Neutrophil (primary cell): ENCODE data around the gene SLC5A2.

Experiments used
- H3K27ac ChIP-seq: fragments of 200-600 bp; sonication (generic); 2 replicates; pipeline ENCODE4 v1.5.1; 2016; ENCODE audit warnings: mild to moderate bottlenecking, moderate library complexity
- H3K27me3 ChIP-seq: fragments of 200-600 bp; sonication (generic); 2 replicates; pipeline ENCODE4 v1.6.0; 2016; ENCODE audit warnings: mild to moderate bottlenecking
- H3K36me3 ChIP-seq: fragments of 200-600 bp; sonication (generic); 2 replicates; pipeline ENCODE4 v1.5.1; 2017
- H3K4me1 ChIP-seq, 2 experiments: fragments of 200-600 bp in 1 of 2; sonication (generic) in 1 of 2; 1 replicate in 1 of 2; 2 replicates in 1 of 2; pipeline versions ENCODE4 v1.5.1 to v1.6.1; 2013 to 2016; ENCODE audit warnings: low read depth in 1 of 2, low read length in 1 of 2, mild to moderate bottlenecking in 1 of 2, moderate library complexity in 1 of 2; ENCODE audit not compliant: control insufficient read depth in 1 of 2, insufficient read depth in 1 of 2
- H3K4me3 ChIP-seq, 2 experiments: fragments of 200-600 bp in 1 of 2; sonication (generic) in 1 of 2; 1 replicate in 1 of 2; 2 replicates in 1 of 2; pipeline ENCODE4 v1.5.1; 2013 to 2016; ENCODE audit warnings: low read depth in 1 of 2, low read length in 1 of 2, mild to moderate bottlenecking in 1 of 2, moderate library complexity in 1 of 2
- H3K9me3 ChIP-seq: fragments of 200-600 bp; sonication (generic); 2 replicates; pipeline ENCODE4 v1.5.1; 2016
- CTCF ChIP-seq: fragments of 200-600 bp; sonication (generic); IDR thresholded peaks from 2 replicates; pipeline ENCODE4 v1.5.1; 2016; ENCODE audit warnings: antibody characterized with exemption

Gene SLC5A2

DNA sequence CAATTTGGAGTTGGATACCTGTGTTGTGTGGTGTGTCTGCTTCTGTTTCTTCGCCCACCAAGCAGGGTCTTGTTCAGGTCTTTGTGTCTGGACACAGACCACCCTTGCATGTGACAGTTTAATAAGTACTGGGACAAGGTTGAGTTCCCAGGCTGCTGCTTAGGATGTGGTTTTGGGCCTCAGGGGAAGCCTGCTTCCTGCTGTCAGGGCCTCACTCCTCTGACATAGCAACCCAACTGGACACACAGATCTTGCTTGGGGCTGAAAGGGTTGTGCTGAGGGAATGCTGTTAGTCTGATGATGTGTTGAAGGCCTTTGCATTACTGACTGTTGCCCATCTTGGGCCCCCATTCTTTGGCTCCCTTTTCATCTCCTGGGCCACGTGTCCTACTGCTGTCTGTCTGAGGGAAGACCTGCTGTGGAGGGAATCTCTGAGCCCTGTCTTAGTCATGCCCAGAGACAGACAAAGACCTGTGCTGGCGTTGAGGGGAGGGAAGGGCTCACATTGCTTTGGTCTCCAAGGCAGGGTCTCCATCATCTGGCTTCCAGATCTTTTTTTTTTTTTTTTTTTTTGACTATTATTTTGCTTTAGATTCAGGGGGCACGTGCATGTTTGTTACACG, 15.7 kb upstream of the SLC5A2 start:
- H3K4me1 ChIP-seq = peaks cover 11 to 15% of the 10 kb centered on the region in 2 experiments
- H3K27me3 ChIP-seq = peaks cover 16% of the 10 kb centered on the region
- no peak for TF ChIP-seq CTCF
- H3K27ac ChIP-seq = no peak overlapping the region
- peaks cover 14% of the 10 kb centered on the region for H3K36me3 ChIP-seq
- no peaks in the 10 kb centered on the region for H3K9me3 ChIP-seq
- H3K4me3 ChIP-seq = no peak overlapping the region

DNA sequence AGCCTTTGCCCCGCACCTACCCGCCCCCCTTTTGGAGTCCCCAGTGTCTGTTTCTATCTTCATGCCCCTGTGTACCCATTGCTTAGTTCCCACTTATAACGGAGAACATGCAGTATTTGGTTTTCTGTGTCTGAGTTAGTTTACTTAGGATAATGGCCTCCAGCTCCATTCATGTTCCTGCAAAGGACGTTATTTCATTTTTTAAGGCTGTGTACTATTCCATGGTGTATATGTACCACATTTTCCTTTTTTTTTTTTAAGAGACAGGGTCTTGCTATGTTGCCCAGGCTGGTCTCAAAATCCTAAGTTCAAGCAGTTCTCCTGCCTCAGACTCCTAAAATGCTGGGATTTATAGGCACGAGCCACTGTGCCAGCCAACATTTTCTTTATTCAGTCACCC, 15.1 kb upstream of the SLC5A2 start:
- H3K4me1 ChIP-seq = peaks cover 13 to 18% of the 10 kb centered on the region in 2 experiments
- no peak for TF ChIP-seq CTCF
- H3K27me3 ChIP-seq = peaks cover 22% of the 10 kb centered on the region
- no peak overlapping the region for H3K4me3 ChIP-seq
- H3K36me3 ChIP-seq = peaks cover 13% of the 10 kb centered on the region
- no peaks in the 10 kb centered on the region for H3K9me3 ChIP-seq
- no peak overlapping the region for H3K27ac ChIP-seq

DNA sequence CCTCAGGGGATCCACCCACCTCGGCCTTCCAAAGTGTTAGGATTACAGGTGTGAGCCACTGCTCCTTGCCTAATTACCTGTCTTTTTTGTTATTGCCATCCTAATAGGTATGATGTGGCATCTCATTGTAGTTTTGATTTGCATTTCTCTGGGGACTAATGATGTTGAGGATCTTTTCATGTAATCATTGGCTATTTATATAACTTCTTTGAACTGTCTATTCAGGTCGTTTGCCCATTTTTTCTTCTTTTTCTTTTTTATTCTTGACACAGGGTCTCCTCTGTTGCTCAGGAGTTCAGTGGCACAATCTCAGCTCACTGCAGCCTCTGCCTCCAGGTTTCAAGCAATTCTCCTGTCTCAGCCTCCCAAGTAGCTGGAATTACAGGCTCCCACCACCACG, 12.3 kb upstream of the SLC5A2 start:
- Histone ChIP-seq H3K27ac (no peak overlapping the region), H3K4me1 (peaks cover 13 to 18% of the 10 kb centered on the region in 2 experiments), H3K36me3 (no peaks in the 10 kb centered on the region), H3K4me3 (no peak overlapping the region), H3K9me3 (no peaks in the 10 kb centered on the region), H3K27me3 (peaks cover 50% of the 10 kb centered on the region)
- no peak for TF ChIP-seq CTCF

DNA sequence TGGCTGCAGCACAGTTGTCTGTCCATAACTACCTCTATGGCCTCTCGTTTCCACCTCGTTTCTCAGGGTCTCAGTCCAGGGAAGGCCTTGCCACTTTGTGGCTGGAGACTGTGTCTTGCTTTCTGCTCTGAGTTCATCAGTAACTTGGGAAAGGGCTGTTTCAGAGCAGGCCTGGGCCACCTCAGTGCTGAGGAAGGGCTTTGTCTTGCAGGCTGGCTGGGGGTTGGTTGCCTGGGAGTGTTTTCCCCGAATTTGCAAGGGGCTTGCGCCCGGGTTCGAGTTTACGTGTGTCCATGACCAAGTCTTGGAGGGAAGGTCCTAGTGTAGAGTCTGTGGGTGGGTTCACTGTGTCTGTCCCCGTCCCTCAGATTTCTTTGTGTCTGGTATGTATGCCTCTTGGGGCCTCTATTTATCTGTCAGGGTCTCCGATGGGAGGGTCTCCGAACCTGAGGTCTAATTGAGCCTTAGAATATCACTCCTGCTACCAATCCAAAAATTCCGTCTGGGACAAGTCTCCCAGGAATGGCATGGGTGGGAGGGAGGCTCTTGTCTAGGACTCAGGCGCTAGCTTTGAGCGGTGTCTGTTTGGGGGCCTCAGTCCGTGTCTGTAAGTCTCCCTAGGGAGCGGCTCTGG, 11.6 kb upstream of the SLC5A2 start:
- Histone ChIP-seq H3K4me3 (peak overlapping the region in 1 of 2 experiments; percentile 38), H3K27ac (no peak overlapping the region), H3K4me1 (peaks cover 19 to 24% of the 10 kb centered on the region in 2 experiments), H3K36me3 (no peaks in the 10 kb centered on the region), H3K9me3 (no peaks in the 10 kb centered on the region), H3K27me3 (peaks cover 57% of the 10 kb centered on the region)
- TF ChIP-seq CTCF = no peak

- Histone ChIP-seq H3K9me3 (no peaks in the 10 kb centered on the region), H3K4me1 (peaks cover 23 to 27% of the 10 kb centered on the region in 2 experiments), H3K4me3 (peak within 1 kb of the TSS in 1 of 2 experiments; percentile 38), H3K27me3 (peaks cover 64% of the 10 kb centered on the region), H3K27ac (no peak within 1 kb of the TSS), H3K36me3 (no peaks in the 10 kb centered on the region)
- no peak for TF ChIP-seq CTCF
Measured at GRCh38 chr16:31471875-31472708, 10.8 kb upstream of the SLC5A2 start, which contains the start of gene TGFB1I1. Gene TGFB1I1 (plus strand): TSS chr16:31472152. CDS start chr16:31472189, 37 bp downstream.
